HCT116 (cell line): ENCODE measurements around the gene TIAM1. TPM values are rescaled to one million over a fixed set of nuclear protein-coding genes. Genes with fewer than 3 reads are reported as not detected.

ENCODE experiments used
- ATAC-seq: fragments of 200-7000 bp; cut with Tn5 transposase; 2 replicates; pipeline ENCODE4 v1.9.1; 2020; ENCODE audit warnings: mild to moderate bottlenecking, moderate library complexity
- BruUV-seq: library from RNA; stranded (reverse); fragments of 400-500 nt; replicated peaks from 2 replicates; lab custom pipeline; 2021; lab: Mats Ljungman, UMichigan
- CTCF ChIA-PET: fragments of 300-600 bp; sonication (Branson Sonifier 250); formaldehyde crosslinking; loops from one replicate; lab custom pipeline; 2021; ENCODE audit warnings: antibody characterized with exemption; lab: Charles Lee
- POLR2A ChIA-PET: fragments of 300-600, 350-600 bp; sonication (Branson Sonifier 250); formaldehyde crosslinking; loops from one replicate; lab custom pipeline; 2021; ENCODE audit warnings: antibody characterized with exemption; lab: Charles Lee
- RAD21 ChIA-PET, 2 experiments: fragments of 300-600 bp; sonication (Branson Sonifier 250); formaldehyde crosslinking; loops; one replicate each; lab custom pipeline; 2023; ENCODE audit warnings: low total read pairs in 2 of 2; ENCODE audit not compliant: uncharacterized antibody in 2 of 2, unreplicated experiment in 2 of 2, low non-redundant PET in 1 of 2; lab: Charles Lee
- DNase-seq: peaks from one replicate; pipeline ENCODE4 v3.0.0-alpha.2; 2010; ENCODE audit warnings: low read depth, low spot score
- H2AFZ ChIP-seq: fragments of 200-600 bp; shearing (Covaris generic), sonication (generic); 2 replicates; pipeline ENCODE4 v1.6.1; 2017; ENCODE audit warnings: low read depth, mixed run types, mixed read lengths, antibody characterized with exemption, low read length; ENCODE audit not compliant: poor library complexity, severe bottlenecking
- H3K27ac ChIP-seq: 2 replicates; pipeline ENCODE4 v1.5.1; 2012; ENCODE audit warnings: low read depth, low read length
- H3K27me3 ChIP-seq: fragments of 200-600 bp; sonication (generic); 2 replicates; pipeline ENCODE4 v1.6.1; 2016; ENCODE audit warnings: mixed run types, low read length, mixed read lengths; ENCODE audit not compliant: insufficient read depth
- H3K36me3 ChIP-seq, 2 experiments: fragments of 200-500 bp in 1 of 2; fragments of 200-600 bp in 1 of 2; sonication (Bioruptor generic) in 1 of 2; sonication (generic) in 1 of 2; 2 replicates each; pipeline versions ENCODE4 v1.5.1 to v1.6.1; 2014 to 2016; ENCODE audit warnings: low read length in 2 of 2, inconsistent platforms in 1 of 2, mixed read lengths in 1 of 2, mixed run types in 1 of 2; ENCODE audit not compliant: insufficient read depth in 2 of 2, control insufficient read depth in 1 of 2
- H3K4me1 ChIP-seq, 2 experiments: fragments of 200-600 bp in 1 of 2; sonication (generic) in 1 of 2; 2 replicates each; pipeline versions ENCODE4 v1.5.1 to v1.6.1; 2012 to 2017; ENCODE audit warnings: low read length in 2 of 2, inconsistent platforms in 1 of 2, mild to moderate bottlenecking in 1 of 2, mixed read lengths in 1 of 2, mixed run types in 1 of 2, moderate library complexity in 1 of 2; ENCODE audit not compliant: insufficient read depth in 2 of 2, control insufficient read depth in 1 of 2
- H3K4me2 ChIP-seq: fragments of 200-600 bp; sonication (generic); 2 replicates; pipeline ENCODE4 v1.6.1; 2017; ENCODE audit warnings: mixed run types, low read length, mixed read lengths
- H3K4me3 ChIP-seq, 2 experiments: fragments of 200-600 bp in 1 of 2; sonication (generic) in 1 of 2; replicated peaks in 1 of 2; 2 replicates each; pipeline ENCODE4 v1.5.1; 2011 to 2016; ENCODE audit warnings: low read length in 2 of 2, control low read depth in 1 of 2, low read depth in 1 of 2, mild to moderate bottlenecking in 1 of 2, mixed read lengths in 1 of 2, mixed run types in 1 of 2
- H3K79me2 ChIP-seq: fragments of 200-600 bp; sonication (generic); 2 replicates; pipeline ENCODE4 v1.6.1; 2017; ENCODE audit warnings: mild to moderate bottlenecking, mixed run types, low read length, moderate library complexity, mixed read lengths; ENCODE audit not compliant: insufficient read depth
- H3K9ac ChIP-seq: fragments of 200-600 bp; sonication (generic); 2 replicates; pipeline ENCODE4 v1.6.1; 2016; ENCODE audit warnings: low read length, mixed read lengths
- H3K9me2 ChIP-seq: fragments of 200-600 bp; sonication (generic), shearing (Covaris generic); 2 replicates; pipeline ENCODE4 v1.6.1; 2017; ENCODE audit warnings: mixed run types, mild to moderate bottlenecking, moderate library complexity; ENCODE audit not compliant: insufficient read depth
- H3K9me3 ChIP-seq, 2 experiments: fragments of 200-500 bp in 1 of 2; fragments of 200-600 bp in 1 of 2; sonication (Bioruptor generic) in 1 of 2; sonication (generic) in 1 of 2; 2 replicates each; pipeline ENCODE4 v1.6.1; 2014 to 2017; ENCODE audit warnings: low read length in 2 of 2, mixed read lengths in 2 of 2, inconsistent platforms in 1 of 2, low read depth in 1 of 2, mild to moderate bottlenecking in 1 of 2, mixed run types in 1 of 2, moderate library complexity in 1 of 2; ENCODE audit not compliant: control insufficient read depth in 1 of 2, insufficient read depth in 1 of 2
- H4K20me1 ChIP-seq: fragments of 200-600 bp; sonication (generic), shearing (Covaris generic); 2 replicates; pipeline ENCODE4 v1.6.1; 2017; ENCODE audit warnings: mixed run types, mild to moderate bottlenecking, moderate library complexity; ENCODE audit not compliant: insufficient read depth
- CEBPB ChIP-seq: IDR thresholded peaks from 2 replicates; pipeline ENCODE4 v1.6.1; 2012; ENCODE audit warnings: low read depth
- EGR1 ChIP-seq: IDR thresholded peaks from 2 replicates; pipeline ENCODE4 v1.6.1; 2012; ENCODE audit warnings: low read depth
- ELF1 ChIP-seq: IDR thresholded peaks from 2 replicates; pipeline ENCODE4 v1.6.1; 2012; ENCODE audit warnings: low read depth, borderline replicate concordance
- EZH2 ChIP-seq: fragments of 200-600 bp; sonication (generic); IDR thresholded peaks from 2 replicates; pipeline ENCODE4 v1.6.1; 2017; ENCODE audit warnings: antibody characterized with exemption, mixed run types
- EZH2phosphoT487 ChIP-seq: fragments of 200-600 bp; IDR thresholded peaks from 2 replicates; pipeline ENCODE4 v1.6.1; 2018; ENCODE audit warnings: antibody characterized with exemption, borderline replicate concordance
- FOSL1 ChIP-seq: IDR thresholded peaks from 2 replicates; pipeline ENCODE4 v1.6.1; 2012; ENCODE audit warnings: low read depth
- POLR2A ChIP-seq: IDR thresholded peaks from 2 replicates; pipeline ENCODE4 v1.7.0; 2011; ENCODE audit warnings: borderline replicate concordance; ENCODE audit not compliant: insufficient read depth, insufficient read length; ENCODE audit errors: extremely low read depth
- POLR2AphosphoS5 ChIP-seq: IDR thresholded peaks from 2 replicates; pipeline ENCODE4 v1.6.1; 2011; ENCODE audit warnings: mild to moderate bottlenecking, low read depth, low read length, moderate library complexity
- RAD21 ChIP-seq: IDR thresholded peaks from 2 replicates; pipeline ENCODE4 v1.6.1; 2012; ENCODE audit warnings: low read depth, mild to moderate bottlenecking
- SIN3A ChIP-seq: IDR thresholded peaks from 2 replicates; pipeline ENCODE4 v1.6.1; 2012; ENCODE audit warnings: low read depth
- SP1 ChIP-seq: IDR thresholded peaks from 2 replicates; pipeline ENCODE4 v1.6.1; 2012; ENCODE audit warnings: low read depth
- TCF7L2 ChIP-seq: IDR thresholded peaks from 2 replicates; pipeline ENCODE4 v1.7.0; 2011; ENCODE audit warnings: borderline replicate concordance, inconsistent platforms; ENCODE audit not compliant: insufficient read depth, insufficient read length; ENCODE audit errors: extremely low read depth
- ZFX ChIP-seq: fragments of 450-650 bp; IDR thresholded peaks from 2 replicates; pipeline ENCODE4 v1.6.1; 2017
- intact Hi-C: fragments of 100-400 bp; cut with micrococcal nuclease; formaldehyde crosslinking; loops from 2 replicates; pipeline ENCODE4 v1.10.0; 2022
- total RNA-seq: library from RNA; stranded (reverse); gene quantifications from one replicate; pipeline ENCODE4 v1.2.1, GENCODE V29; 2021; ENCODE audit not compliant: unreplicated experiment
- TF ChIP-seq, protein P1 (sequence below): IDR thresholded peaks from 2 replicates; pipeline ENCODE4 v1.6.1; 2012
- TF ChIP-seq, protein P2 (sequence below), 3 experiments: fragments of 200-600 bp in 1 of 3; sonication (generic) in 1 of 3; IDR thresholded peaks in 2 of 3; conservative IDR thresholded peaks in 1 of 3; 2 replicates each; pipeline ENCODE4 v1.5.1; 2012 to 2017; ENCODE audit warnings: low read depth in 2 of 3, low read length in 2 of 3, antibody characterized with exemption in 1 of 3, borderline replicate concordance in 1 of 3, control low read depth in 1 of 3, mild to moderate bottlenecking in 1 of 3, mixed read lengths in 1 of 3, mixed run types in 1 of 3, moderate library complexity in 1 of 3; ENCODE audit not compliant: insufficient read depth in 1 of 3
- TF ChIP-seq, protein P3 (sequence below): IDR thresholded peaks from 2 replicates; pipeline ENCODE4 v1.6.1; 2012; ENCODE audit warnings: low read depth
- TF ChIP-seq, protein P4 (sequence below): IDR thresholded peaks from 2 replicates; pipeline ENCODE4 v1.6.1; 2011; ENCODE audit warnings: mild to moderate bottlenecking, low read length, moderate library complexity; ENCODE audit not compliant: insufficient replicate concordance; ENCODE audit errors: extremely low read depth

Gene TIAM1
- total RNA-seq, 1 experiment from 2014 or later, result 47.8 TPM

DNA sequence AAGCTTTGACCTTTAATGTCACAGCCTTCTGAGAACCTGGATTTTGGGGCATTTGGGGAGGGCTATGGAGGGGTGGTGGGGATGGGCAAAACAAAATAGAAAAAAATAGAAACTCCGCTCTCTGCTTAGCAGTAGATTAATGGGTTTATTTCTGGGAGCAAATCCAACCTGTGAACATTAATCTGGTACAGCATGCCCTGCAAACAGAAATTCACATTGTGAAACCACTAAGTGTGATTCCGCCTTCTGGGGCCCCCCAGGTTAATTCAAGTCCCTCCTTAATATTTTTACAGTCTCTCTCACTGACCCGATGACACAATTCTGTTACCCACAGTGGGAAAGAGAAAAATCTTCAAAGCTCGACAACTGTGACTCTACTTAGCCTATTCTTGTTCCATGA is 76.4 kb downstream of the TIAM1 start:
- Histone ChIP-seq H3K4me2 (no peak overlapping the region), H4K20me1 (no peaks in the 10 kb centered on the region), H3K27me3 (no peaks in the 10 kb centered on the region), H2AFZ (no peak overlapping the region), H3K79me2 (no peaks in the 10 kb centered on the region), H3K9me3 (no peaks in the 10 kb centered on the region), H3K36me3 (no peaks in the 10 kb centered on the region; a peak in 1 of 4 replicates), H3K9ac (no peak overlapping the region), H3K9me2 (no peaks in the 10 kb centered on the region), H3K4me1 (peaks cover 0 to 2% of the 10 kb centered on the region in 2 experiments; a peak in 2 of 4 replicates), H3K27ac (no peak overlapping the region), H3K4me3 (no peak overlapping the region)
- POLR2A ChIA-PET, result no interaction called here
- CTCF ChIA-PET, result interaction anchor here (0.6 kb wide), 1 partner anchor 166 kb away, joined by 3 read pairs; no protein-coding TSS in a partner anchor
- no TSS peak for BruUV-seq
- intact Hi-C loops, result no loop called here
- TF ChIP-seq TCF7L2, result no peak
- no peak for TF ChIP-seq EGR1
- TF ChIP-seq, protein P1, sequence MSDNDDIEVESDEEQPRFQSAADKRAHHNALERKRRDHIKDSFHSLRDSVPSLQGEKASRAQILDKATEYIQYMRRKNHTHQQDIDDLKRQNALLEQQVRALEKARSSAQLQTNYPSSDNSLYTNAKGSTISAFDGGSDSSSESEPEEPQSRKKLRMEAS, result no peak
- TF ChIP-seq SP1, result no peak
- no peak for TF ChIP-seq CEBPB
- no peak for TF ChIP-seq POLR2AphosphoS5
- no peak for TF ChIP-seq ELF1
- TF ChIP-seq RAD21, result no peak
- no peak for TF ChIP-seq POLR2A
- TF ChIP-seq, protein P2, sequence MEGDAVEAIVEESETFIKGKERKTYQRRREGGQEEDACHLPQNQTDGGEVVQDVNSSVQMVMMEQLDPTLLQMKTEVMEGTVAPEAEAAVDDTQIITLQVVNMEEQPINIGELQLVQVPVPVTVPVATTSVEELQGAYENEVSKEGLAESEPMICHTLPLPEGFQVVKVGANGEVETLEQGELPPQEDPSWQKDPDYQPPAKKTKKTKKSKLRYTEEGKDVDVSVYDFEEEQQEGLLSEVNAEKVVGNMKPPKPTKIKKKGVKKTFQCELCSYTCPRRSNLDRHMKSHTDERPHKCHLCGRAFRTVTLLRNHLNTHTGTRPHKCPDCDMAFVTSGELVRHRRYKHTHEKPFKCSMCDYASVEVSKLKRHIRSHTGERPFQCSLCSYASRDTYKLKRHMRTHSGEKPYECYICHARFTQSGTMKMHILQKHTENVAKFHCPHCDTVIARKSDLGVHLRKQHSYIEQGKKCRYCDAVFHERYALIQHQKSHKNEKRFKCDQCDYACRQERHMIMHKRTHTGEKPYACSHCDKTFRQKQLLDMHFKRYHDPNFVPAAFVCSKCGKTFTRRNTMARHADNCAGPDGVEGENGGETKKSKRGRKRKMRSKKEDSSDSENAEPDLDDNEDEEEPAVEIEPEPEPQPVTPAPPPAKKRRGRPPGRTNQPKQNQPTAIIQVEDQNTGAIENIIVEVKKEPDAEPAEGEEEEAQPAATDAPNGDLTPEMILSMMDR (IDR thresholded peaks at IDR 0.05 in 2 of 3, conservative IDR thresholded peaks at IDR 0.05 in 1 of 3; ENCODE audit: borderline replicate concordance in 1 of 3, insufficient read depth in 1 of 3, low read depth in 2 of 3, low read length in 2 of 3), result no peak
- TF ChIP-seq, protein P3, sequence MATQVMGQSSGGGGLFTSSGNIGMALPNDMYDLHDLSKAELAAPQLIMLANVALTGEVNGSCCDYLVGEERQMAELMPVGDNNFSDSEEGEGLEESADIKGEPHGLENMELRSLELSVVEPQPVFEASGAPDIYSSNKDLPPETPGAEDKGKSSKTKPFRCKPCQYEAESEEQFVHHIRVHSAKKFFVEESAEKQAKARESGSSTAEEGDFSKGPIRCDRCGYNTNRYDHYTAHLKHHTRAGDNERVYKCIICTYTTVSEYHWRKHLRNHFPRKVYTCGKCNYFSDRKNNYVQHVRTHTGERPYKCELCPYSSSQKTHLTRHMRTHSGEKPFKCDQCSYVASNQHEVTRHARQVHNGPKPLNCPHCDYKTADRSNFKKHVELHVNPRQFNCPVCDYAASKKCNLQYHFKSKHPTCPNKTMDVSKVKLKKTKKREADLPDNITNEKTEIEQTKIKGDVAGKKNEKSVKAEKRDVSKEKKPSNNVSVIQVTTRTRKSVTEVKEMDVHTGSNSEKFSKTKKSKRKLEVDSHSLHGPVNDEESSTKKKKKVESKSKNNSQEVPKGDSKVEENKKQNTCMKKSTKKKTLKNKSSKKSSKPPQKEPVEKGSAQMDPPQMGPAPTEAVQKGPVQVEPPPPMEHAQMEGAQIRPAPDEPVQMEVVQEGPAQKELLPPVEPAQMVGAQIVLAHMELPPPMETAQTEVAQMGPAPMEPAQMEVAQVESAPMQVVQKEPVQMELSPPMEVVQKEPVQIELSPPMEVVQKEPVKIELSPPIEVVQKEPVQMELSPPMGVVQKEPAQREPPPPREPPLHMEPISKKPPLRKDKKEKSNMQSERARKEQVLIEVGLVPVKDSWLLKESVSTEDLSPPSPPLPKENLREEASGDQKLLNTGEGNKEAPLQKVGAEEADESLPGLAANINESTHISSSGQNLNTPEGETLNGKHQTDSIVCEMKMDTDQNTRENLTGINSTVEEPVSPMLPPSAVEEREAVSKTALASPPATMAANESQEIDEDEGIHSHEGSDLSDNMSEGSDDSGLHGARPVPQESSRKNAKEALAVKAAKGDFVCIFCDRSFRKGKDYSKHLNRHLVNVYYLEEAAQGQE, result no peak
- no peak for TF ChIP-seq FOSL1
- no peak for TF ChIP-seq EZH2phosphoT487
- TF ChIP-seq, protein P4, sequence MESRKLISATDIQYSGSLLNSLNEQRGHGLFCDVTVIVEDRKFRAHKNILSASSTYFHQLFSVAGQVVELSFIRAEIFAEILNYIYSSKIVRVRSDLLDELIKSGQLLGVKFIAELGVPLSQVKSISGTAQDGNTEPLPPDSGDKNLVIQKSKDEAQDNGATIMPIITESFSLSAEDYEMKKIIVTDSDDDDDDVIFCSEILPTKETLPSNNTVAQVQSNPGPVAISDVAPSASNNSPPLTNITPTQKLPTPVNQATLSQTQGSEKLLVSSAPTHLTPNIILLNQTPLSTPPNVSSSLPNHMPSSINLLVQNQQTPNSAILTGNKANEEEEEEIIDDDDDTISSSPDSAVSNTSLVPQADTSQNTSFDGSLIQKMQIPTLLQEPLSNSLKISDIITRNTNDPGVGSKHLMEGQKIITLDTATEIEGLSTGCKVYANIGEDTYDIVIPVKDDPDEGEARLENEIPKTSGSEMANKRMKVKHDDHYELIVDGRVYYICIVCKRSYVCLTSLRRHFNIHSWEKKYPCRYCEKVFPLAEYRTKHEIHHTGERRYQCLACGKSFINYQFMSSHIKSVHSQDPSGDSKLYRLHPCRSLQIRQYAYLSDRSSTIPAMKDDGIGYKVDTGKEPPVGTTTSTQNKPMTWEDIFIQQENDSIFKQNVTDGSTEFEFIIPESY, result no peak
- TF ChIP-seq SIN3A, result no peak
- no peak for TF ChIP-seq EZH2
- TF ChIP-seq ZFX, result no peak
- DNase-seq (no peak), ATAC-seq (no peak)
- RAD21 ChIA-PET, result no interaction called here
